Smooth muscle cell (in vitro differentiated cells): ENCODE data around the gene GNAT2. TPM values are rescaled to one million over a fixed set of nuclear protein-coding genes. Genes with fewer than 3 reads are reported as not detected.

Source experiments
- DNase-seq: peaks from one replicate; lab custom pipeline; 2025; ENCODE audit not compliant: unreplicated experiment; lab: John Stamatoyannopoulos, UW
- H2AFZ ChIP-seq: fragments of 200-600 bp; sonication (generic); 2 replicates; pipeline ENCODE4 v1.6.0; 2016; ENCODE audit warnings: antibody characterized with exemption, low read depth, mild to moderate bottlenecking
- H3F3A ChIP-seq: fragments of 200-600 bp; sonication (generic); 2 replicates; pipeline ENCODE4 v1.6.0; 2017; ENCODE audit warnings: antibody characterized with exemption, low read depth
- H3K27ac ChIP-seq: fragments of 200-600 bp; sonication (generic); 2 replicates; pipeline ENCODE4 v1.5.1; 2016; ENCODE audit warnings: low read depth, mild to moderate bottlenecking
- H3K27me3 ChIP-seq: fragments of 200-600 bp; sonication (generic); 2 replicates; pipeline ENCODE4 v1.6.1; 2016; ENCODE audit warnings: low read depth, mild to moderate bottlenecking
- H3K36me3 ChIP-seq: fragments of 200-600 bp; sonication (generic); 2 replicates; pipeline ENCODE4 v1.5.1; 2016; ENCODE audit warnings: low read depth
- H3K4me1 ChIP-seq: fragments of 200-600 bp; sonication (generic); 2 replicates; pipeline ENCODE4 v1.5.1; 2016; ENCODE audit warnings: low read depth
- H3K4me2 ChIP-seq: fragments of 200-600 bp; sonication (generic); 2 replicates; pipeline ENCODE4 v1.6.0; 2016; ENCODE audit warnings: mild to moderate bottlenecking
- H3K4me3 ChIP-seq: fragments of 200-600 bp; sonication (generic); 2 replicates; pipeline ENCODE4 v1.5.1; 2016; ENCODE audit warnings: mild to moderate bottlenecking
- H3K79me2 ChIP-seq: fragments of 200-600 bp; sonication (generic); 2 replicates; pipeline ENCODE4 v1.6.0; 2016; ENCODE audit warnings: low read depth, mild to moderate bottlenecking
- H3K9ac ChIP-seq: fragments of 200-600 bp; sonication (generic); 2 replicates; pipeline ENCODE4 v1.6.0; 2016; ENCODE audit warnings: low read depth
- H3K9me3 ChIP-seq: fragments of 200-600 bp; sonication (generic); replicated peaks from 2 replicates; pipeline ENCODE4 v1.5.1; 2016; ENCODE audit warnings: low read depth
- H4K20me1 ChIP-seq: fragments of 200-600 bp; sonication (generic); 2 replicates; pipeline ENCODE4 v1.6.0; 2016; ENCODE audit warnings: low read depth
- CTCF ChIP-seq: fragments of 200-600 bp; sonication (generic); IDR thresholded peaks from 2 replicates; pipeline ENCODE4 v1.5.1; 2017; ENCODE audit warnings: borderline replicate concordance, mild to moderate bottlenecking, antibody characterized with exemption; ENCODE audit not compliant: insufficient read depth, poor library complexity, severe bottlenecking
- WGBS: methylation state at CpG from one replicate; pipeline ENCODE4 v1.1.7; 2016; ENCODE audit warnings: low lambda C conversion rate; 5-methylcytosine and 5-hydroxymethylcytosine counted together
- polyA plus RNA-seq: library from polyadenylated mRNA; unstranded; fragments of >200 nt; fragmentation: Nextera tagmentation; extraction: Ambion mirVana; gene quantifications from 2 replicates; pipeline ENCODE4 v1.2.1, GENCODE V29; 2016
- total RNA-seq: library from RNA; depleted of rRNA; stranded (reverse); fragments of >200 nt; gene quantifications from 2 replicates; pipeline ENCODE4 v1.2.3, GENCODE V29; 2014

GNAT2 gene
- not detected in 2 replicates for total RNA-seq
- not detected in 2 replicates for polyA plus RNA-seq

- H3K4me1 ChIP-seq: peaks cover 17% of the 10 kb centered on the region
Measured at GRCh38 chr1:109619576-109620400, at the start of gene GNAT2, which contains the start of gene AMPD2. Gene GNAT2 (minus strand): TSS chr1:109619616. CDS start chr1:109612870, 6,746 bp downstream. Gene AMPD2 (plus strand): TSS chr1:109619837. CDS start chr1:109621176, 1,339 bp downstream.

GRCh38 chr1:109668123-109668775 is 48.8 kb upstream of the GNAT2 start:
- H3K9ac ChIP-seq: no peak overlapping the region
- H3K4me3 ChIP-seq: peak overlapping the region; percentile 63
- H3K27ac ChIP-seq: no peak overlapping the region
- no peaks in the 10 kb centered on the region for H3F3A ChIP-seq
- WGBS: 21% methylated on average over 24 of the region's 26 CpGs
- no peaks in the 10 kb centered on the region for H4K20me1 ChIP-seq
- H2AFZ ChIP-seq: peak overlapping the region; percentile 97
- no peaks in the 10 kb centered on the region for H3K36me3 ChIP-seq
- TF ChIP-seq CTCF: no peak
- DNase-seq: no peak
- no peaks in the 10 kb centered on the region for H3K9me3 ChIP-seq
- no peaks in the 10 kb centered on the region for H3K79me2 ChIP-seq
- no peaks in the 10 kb centered on the region for H3K27me3 ChIP-seq
- peaks cover 10% of the 10 kb centered on the region for H3K4me1 ChIP-seq
- H3K4me2 ChIP-seq: peak overlapping the region; percentile 92

More at GRCh38 chr1:109619576-109620400, at the start of gene GNAT2, which contains the start of gene AMPD2:
- Histone ChIP-seq H3K9me3 (no peaks in the 10 kb centered on the region), H3K9ac (peak within 1 kb of the TSS; percentile 96), H3K4me3 (peak within 1 kb of the TSS; percentile 83), H3K4me2 (peak within 1 kb of the TSS; percentile 96), H3K36me3 (no peaks in the 10 kb centered on the region), H3K27me3 (no peaks in the 10 kb centered on the region), H3F3A (peaks cover 7% of the 10 kb centered on the region), H2AFZ (peak within 1 kb of the TSS; percentile 14), H3K79me2 (peaks cover 49% of the 10 kb centered on the region), H4K20me1 (peaks cover 38% of the 10 kb centered on the region), H3K27ac (peak within 1 kb of the TSS; percentile 95)
- WGBS: 2% methylated on average over 46 of the region's 47 CpGs
- DNase-seq: peak; percentile 32
- TF ChIP-seq CTCF: no peak

GRCh38 chr1:109667452-109668122 is 48.2 kb upstream of the GNAT2 start, which contains the start of gene GSTM2:
Gene GSTM2 (plus strand): TSS chr1:109668057. CDS start chr1:109668116, 59 bp downstream.
- 17% methylated on average over 16 of the region's 22 CpGs for WGBS
- Histone ChIP-seq H3F3A (no peaks in the 10 kb centered on the region), H3K9me3 (no peaks in the 10 kb centered on the region), H3K4me3 (peak within 1 kb of the TSS; percentile 63), H3K9ac (peak within 1 kb of the TSS; percentile 22), H3K27me3 (no peaks in the 10 kb centered on the region), H2AFZ (peak within 1 kb of the TSS; percentile 97), H4K20me1 (no peaks in the 10 kb centered on the region), H3K4me1 (peaks cover 10% of the 10 kb centered on the region), H3K36me3 (no peaks in the 10 kb centered on the region), H3K27ac (no peak within 1 kb of the TSS), H3K79me2 (no peaks in the 10 kb centered on the region), H3K4me2 (peak within 1 kb of the TSS; percentile 92)
- peak; percentile 70 for DNase-seq
- no peak for TF ChIP-seq CTCF
